ENCODE data around the gene CADM2.

- TF ChIP-seq CTCF (IDR thresholded peaks at IDR 0.05 in 2 of 3, conservative IDR thresholded peaks at IDR 0.05 in 1 of 3; ENCODE audit: borderline replicate concordance in 1 of 3, insufficient read depth in 1 of 3, low read depth in 2 of 3, low read length in 2 of 3): no peak
- TF ChIP-seq EZH2 (IDR thresholded peaks at IDR 0.05): no peak
- no peak for TF ChIP-seq REST (IDR thresholded peaks at IDR 0.05; ENCODE audit: low read depth)
- TF ChIP-seq POLR2AphosphoS5 (IDR thresholded peaks at IDR 0.05; ENCODE audit: low read depth, low read length): no peak
- TF ChIP-seq MAX (IDR thresholded peaks at IDR 0.05): no peak
- TF ChIP-seq SIN3A (IDR thresholded peaks at IDR 0.05; ENCODE audit: low read depth): no peak
- no peak for TF ChIP-seq EZH2phosphoT487 (IDR thresholded peaks at IDR 0.05; ENCODE audit: borderline replicate concordance)
- TF ChIP-seq CEBPB (IDR thresholded peaks at IDR 0.05; ENCODE audit: low read depth): no peak
- no peak for TF ChIP-seq ZFX (IDR thresholded peaks at IDR 0.05)
- TF ChIP-seq RAD21 (IDR thresholded peaks at IDR 0.05; ENCODE audit: low read depth): no peak
- TF ChIP-seq EGR1 (IDR thresholded peaks at IDR 0.05; ENCODE audit: low read depth): no peak
- no peak for TF ChIP-seq POLR2A (IDR thresholded peaks at IDR 0.05; ENCODE audit: borderline replicate concordance, extremely low read depth, insufficient read depth, insufficient read length)
Observed at GRCh38 chr3:85525264-85525663, 566.5 kb downstream of the CADM2 start.
